Activated naive CD4-positive, alpha-beta T cell treated with anti-CD3 and anti-CD28 coated beads, Interleukin-2, amount 50 U/mL, for 72 hours (primary cell): ENCODE results near the gene TMEM200B. TPM values are rescaled to one million over a fixed set of nuclear protein-coding genes. Genes with fewer than 3 reads are reported as not detected.
"Not testable (repeated sequence)": the region's sequence is repeated elsewhere in the genome, so short reads cannot be mapped to it uniquely, and the experiment has no call there.

Source experiments
- ATAC-seq, 2 donors: fragments of 150-1000 bp; cut with Tn5 transposase; 2 replicates each; pipeline ENCODE4 v1.10.0; 2021; ENCODE audit warnings: mild to moderate bottlenecking in 2 of 2, moderate library complexity in 2 of 2
- DNase-seq, 2 donors: peaks; one replicate each; pipeline ENCODE4 v3.0.0; 2021 to 2022; ENCODE audit warnings: low spot score in 2 of 2
- H3K27ac Mint-ChIP-seq, 2 donors: one replicate each; pipeline ENCODE4 v1.8.0; 2022; ENCODE audit warnings: mild to moderate bottlenecking in 2 of 2, mixed read lengths in 2 of 2
- H3K36me3 Mint-ChIP-seq, 2 donors: one replicate each; pipeline ENCODE4 v1.8.0; 2022; ENCODE audit warnings: mixed read lengths in 2 of 2
- H3K9me3 Mint-ChIP-seq, 2 donors: one replicate each; pipeline ENCODE4 v1.8.0; 2022; ENCODE audit warnings: mixed read lengths in 2 of 2
- total RNA-seq, 2 donors: library from RNA; stranded (reverse); gene quantifications; one replicate each; pipeline ENCODE4 v1.2.3, GENCODE V29; 2022

The TMEM200B gene
- total RNA-seq, 2 donors from 2014 or later, result 0.43 to 4.0 TPM

GRCh38 chr1:29094954-29095353 lies 28.7 kb downstream of the TMEM200B start:
- ATAC-seq (no peak), DNase-seq (no peak)
- no peak overlapping the region for H3K27ac Mint-ChIP-seq
- H3K9me3 Mint-ChIP-seq, result peaks cover 0 to 6% of the 10 kb centered on the region in 2 donors
- peaks cover 15 to 19% of the 10 kb centered on the region in 2 donors for H3K36me3 Mint-ChIP-seq

GRCh38 chr1:29094433-29094832 lies 29.3 kb downstream of the TMEM200B start:
- ATAC-seq (no peak), DNase-seq (no peak)
- Mint-ChIP-seq H3K9me3 (peaks cover 0 to 6% of the 10 kb centered on the region in 2 donors), H3K27ac (no peak overlapping the region), H3K36me3 (peaks cover 15 to 19% of the 10 kb centered on the region in 2 donors)

- H3K27ac Mint-ChIP-seq, H3K9me3 Mint-ChIP-seq, DNase-seq, ATAC-seq: not testable (repeated sequence)
- peaks cover 15 to 21% of the 10 kb centered on the region in 2 donors for H3K36me3 Mint-ChIP-seq
Measured at GRCh38 chr1:29092704-29093103, 31.0 kb downstream of the TMEM200B start.

- ATAC-seq (no peak), DNase-seq (no peak)
- Mint-ChIP-seq H3K36me3 (peaks cover 11 to 21% of the 10 kb centered on the region in 2 donors), H3K9me3 (peaks cover 0 to 6% of the 10 kb centered on the region in 2 donors), H3K27ac (no peak overlapping the region)
Measured at GRCh38 chr1:29090937-29091618, 32.6 kb downstream of the TMEM200B start.

GRCh38 chr1:29084196-29084521 lies 39.5 kb downstream of the TMEM200B start:
- Mint-ChIP-seq H3K9me3 (no peaks in the 10 kb centered on the region), H3K27ac (no peak overlapping the region), H3K36me3 (peaks cover 0 to under 1% of the 10 kb centered on the region in 2 donors)
- DNase-seq (no peak), ATAC-seq (no peak)

GRCh38 chr1:29083317-29084195 lies 40.1 kb downstream of the TMEM200B start:
- no peak for DNase-seq
- Mint-ChIP-seq H3K27ac (no peak overlapping the region), H3K9me3 (no peaks in the 10 kb centered on the region), H3K36me3 (no peaks in the 10 kb centered on the region)
- no peak for ATAC-seq

GRCh38 chr1:29082519-29082918 lies 41.2 kb downstream of the TMEM200B start:
- no peaks in the 10 kb centered on the region for H3K36me3 Mint-ChIP-seq

GRCh38 chr1:29081201-29081600 lies 42.5 kb downstream of the TMEM200B start:
- H3K9me3 Mint-ChIP-seq, result no peaks in the 10 kb centered on the region
- no peak for ATAC-seq

More at GRCh38 chr1:29082519-29082918, 41.2 kb downstream of the TMEM200B start:
- Mint-ChIP-seq H3K27ac (peak overlapping the region in 1 of 2 donors; percentile 10), H3K9me3 (no peaks in the 10 kb centered on the region)
- DNase-seq (no peak), ATAC-seq (no peak)

GRCh38 chr1:29079916-29080629 lies 43.6 kb downstream of the TMEM200B start:
- not testable (repeated sequence) for H3K9me3 Mint-ChIP-seq, ATAC-seq, H3K27ac Mint-ChIP-seq, H3K36me3 Mint-ChIP-seq, DNase-seq

More at GRCh38 chr1:29081201-29081600, 42.5 kb downstream of the TMEM200B start:
- no peak for DNase-seq
- H3K36me3 Mint-ChIP-seq, result no peaks in the 10 kb centered on the region
- H3K27ac Mint-ChIP-seq, result peak overlapping the region in 1 of 2 donors; percentile 33

GRCh38 chr1:29077155-29077554 lies 46.5 kb downstream of the TMEM200B start:
- Mint-ChIP-seq H3K36me3 (no peaks in the 10 kb centered on the region), H3K9me3 (no peaks in the 10 kb centered on the region), H3K27ac (no peak overlapping the region)
- ATAC-seq, result no peak
- DNase-seq, result no peak

Other genes starting within 250 kb of the TMEM200B start
- 10 to 100 TPM; 60.5 to 83.4 TPM for gene EPB41, start 209.3 kb downstream of the TMEM200B start, total RNA-seq
- 100 to 1,000 TPM; 139 to 163 TPM for gene SRSF4, start 58.0 kb upstream of the TMEM200B start, total RNA-seq
- 10 to 100 TPM; 25.7 to 33.0 TPM for gene MECR, start 107.0 kb upstream of the TMEM200B start, total RNA-seq
- 1 to 10 TPM in 1 of 2 donors, not detected in 1; 2.0 TPM for gene PTPRU, start 112.6 kb upstream of the TMEM200B start, total RNA-seq